Tongue (tissue), 3 donors: ENCODE measurements around the gene SLC10A3. TPM values are rescaled to one million over a fixed set of nuclear protein-coding genes. Genes with fewer than 3 reads are reported as not detected.

Experiments
- DNase-seq: peaks from one replicate; pipeline ENCODE4 v3.0.0-alpha.2; 2015
- small RNA-seq: library from RNA; depleted of rRNA; stranded (forward); fragments of <200 nt; gene quantifications from one replicate; pipeline ENCODE3, GENCODE V24; 2014; ENCODE audit warnings: low replicate concordance
- total RNA-seq: library from RNA; depleted of rRNA; stranded (reverse); fragments of >200 nt; gene quantifications from one replicate; pipeline ENCODE4 v1.2.3, GENCODE V29; 2014

The SLC10A3 gene
- total RNA-seq, 1 donor from 2014 or later: 16.3 TPM

- no peak for DNase-seq
Observed at GRCh38 chrX:154437971-154438893, 52.2 kb downstream of the SLC10A3 start.

Small RNA genes lying within 50 kb of the gene (small RNA-seq; reads per million reads assigned to genes)
- gene MIR6858: not detected
- gene RN7SL697P: not detected

Other genes starting within 250 kb of the SLC10A3 start
- not detected for gene OPN1MW3, start 233.0 kb downstream of the SLC10A3 start, total RNA-seq
- not detected for gene TEX28, start 195.5 kb downstream of the SLC10A3 start, total RNA-seq
- gene TKTL1, start 194.8 kb downstream of the SLC10A3 start, total RNA-seq: 1.6 TPM
- gene FLNA, start 116.0 kb downstream of the SLC10A3 start, total RNA-seq: 406 TPM
- 23.1 TPM for gene EMD, start 111.3 kb downstream of the SLC10A3 start, total RNA-seq
- gene RPL10, start 92.3 kb downstream of the SLC10A3 start, total RNA-seq: 9,585 TPM
- 49.2 TPM for gene DNASE1L1, start 81.4 kb downstream of the SLC10A3 start, total RNA-seq
- 17.0 TPM for gene TAFAZZIN, start 79.1 kb downstream of the SLC10A3 start, total RNA-seq
- gene ATP6AP1, start 62.0 kb downstream of the SLC10A3 start, total RNA-seq: 81.8 TPM
- 91.6 TPM for gene GDI1, start 53.5 kb downstream of the SLC10A3 start, total RNA-seq
- 27.5 TPM for gene FAM50A, start 46.5 kb downstream of the SLC10A3 start, total RNA-seq
- 15.4 TPM for gene PLXNA3, start 32.3 kb downstream of the SLC10A3 start, total RNA-seq
- gene LAGE3, start 11.3 kb downstream of the SLC10A3 start, total RNA-seq: 23.8 TPM
- gene UBL4A, start 4.0 kb downstream of the SLC10A3 start, total RNA-seq: 71.7 TPM
- 20.6 TPM for gene FAM3A, start 25.6 kb upstream of the SLC10A3 start, total RNA-seq
- 15.0 TPM for gene G6PD, start 56.2 kb upstream of the SLC10A3 start, total RNA-seq
- 14.0 TPM for gene IKBKG, start 57.0 kb upstream of the SLC10A3 start, total RNA-seq
- gene CTAG1A, start 94.5 kb upstream of the SLC10A3 start, total RNA-seq: not detected
- gene CTAG1B, start 128.7 kb upstream of the SLC10A3 start, total RNA-seq: not detected
- gene CTAG2, start 162.9 kb upstream of the SLC10A3 start, total RNA-seq: not detected